Measurements from ENCODE around the gene SLC19A2.
A peak's percentile ranks its signal among the peaks of the same experiment; 100 is the strongest.

Gene SLC19A2

GRCh38 chr1:169486281-169487051 is 722 bp upstream of the SLC19A2 start:
- TF ChIP-seq POLR2AphosphoS5 (IDR thresholded peaks at IDR 0.05; ENCODE audit: low read depth): no peak
- TF ChIP-seq GABPA (IDR thresholded peaks at IDR 0.05; ENCODE audit: low read depth): no peak
- TF ChIP-seq SPI1 (IDR thresholded peaks at IDR 0.05; ENCODE audit: borderline replicate concordance, low read depth): no peak
- TF ChIP-seq, protein P1, sequence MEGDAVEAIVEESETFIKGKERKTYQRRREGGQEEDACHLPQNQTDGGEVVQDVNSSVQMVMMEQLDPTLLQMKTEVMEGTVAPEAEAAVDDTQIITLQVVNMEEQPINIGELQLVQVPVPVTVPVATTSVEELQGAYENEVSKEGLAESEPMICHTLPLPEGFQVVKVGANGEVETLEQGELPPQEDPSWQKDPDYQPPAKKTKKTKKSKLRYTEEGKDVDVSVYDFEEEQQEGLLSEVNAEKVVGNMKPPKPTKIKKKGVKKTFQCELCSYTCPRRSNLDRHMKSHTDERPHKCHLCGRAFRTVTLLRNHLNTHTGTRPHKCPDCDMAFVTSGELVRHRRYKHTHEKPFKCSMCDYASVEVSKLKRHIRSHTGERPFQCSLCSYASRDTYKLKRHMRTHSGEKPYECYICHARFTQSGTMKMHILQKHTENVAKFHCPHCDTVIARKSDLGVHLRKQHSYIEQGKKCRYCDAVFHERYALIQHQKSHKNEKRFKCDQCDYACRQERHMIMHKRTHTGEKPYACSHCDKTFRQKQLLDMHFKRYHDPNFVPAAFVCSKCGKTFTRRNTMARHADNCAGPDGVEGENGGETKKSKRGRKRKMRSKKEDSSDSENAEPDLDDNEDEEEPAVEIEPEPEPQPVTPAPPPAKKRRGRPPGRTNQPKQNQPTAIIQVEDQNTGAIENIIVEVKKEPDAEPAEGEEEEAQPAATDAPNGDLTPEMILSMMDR (IDR thresholded peaks at IDR 0.05; ENCODE audit: insufficient read depth, low read length): no peak
- TF ChIP-seq REST (IDR thresholded peaks at IDR 0.05; ENCODE audit: insufficient replicate concordance, low read depth): no peak
- DNase-seq (ENCODE audit: low read depth in 1 of 2, low spot score in 1 of 2): no peak
- Histone ChIP-seq H3K27ac (replicated peaks) (peak overlapping the region; percentile 83), H3K4me3 (replicated peaks; ENCODE audit: insufficient read depth, low read length) (peak overlapping the region; percentile 83), H3K27me3 (ENCODE audit: insufficient read depth, poor library complexity, severe bottlenecking) (no peaks in the 10 kb centered on the region)

DNA sequence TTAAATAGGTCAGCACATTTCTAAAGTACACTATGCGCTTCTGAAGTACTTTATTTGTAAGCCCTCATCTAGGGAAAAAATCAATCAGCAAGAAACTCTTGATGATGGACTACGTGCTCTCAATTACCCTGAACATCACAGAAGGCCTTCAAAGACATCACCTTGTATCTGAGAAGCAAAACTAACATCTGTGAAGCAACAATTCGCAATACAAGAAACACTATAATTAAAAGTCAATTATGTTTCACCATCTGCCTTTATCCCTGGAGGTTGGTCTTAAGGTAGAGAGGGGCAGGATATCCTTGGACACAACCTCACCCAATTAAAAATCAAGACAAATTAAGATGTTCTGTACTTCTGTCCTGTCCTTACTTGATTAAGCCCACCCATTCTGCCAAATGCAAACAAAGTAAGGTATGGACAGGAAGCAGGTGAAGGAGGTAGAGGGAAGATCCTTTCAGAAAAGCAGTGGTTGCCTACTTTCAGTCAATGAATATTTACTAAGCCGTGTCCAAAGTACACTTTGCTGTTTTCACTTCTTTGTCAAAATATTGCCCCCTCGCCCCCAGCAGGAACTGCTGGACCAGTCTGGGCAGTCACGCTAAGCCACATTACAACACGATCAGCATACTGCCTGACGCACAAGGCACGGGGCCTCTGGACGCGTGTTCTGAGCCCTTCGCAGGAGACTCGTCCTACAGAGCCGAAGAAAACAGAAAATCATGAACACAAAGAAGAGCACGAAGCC is 887 bp downstream of the SLC19A2 start:
- H3K4me3 ChIP-seq (replicated peaks; ENCODE audit: insufficient read depth, low read length): peak overlapping the region; percentile 83
- H3K27me3 ChIP-seq (ENCODE audit: insufficient read depth, poor library complexity, severe bottlenecking): no peaks in the 10 kb centered on the region
- TF ChIP-seq REST (IDR thresholded peaks at IDR 0.05; ENCODE audit: insufficient replicate concordance, low read depth) (no peak), SPI1 (IDR thresholded peaks at IDR 0.05; ENCODE audit: borderline replicate concordance, low read depth) (no peak), POLR2AphosphoS5 (IDR thresholded peaks at IDR 0.05; ENCODE audit: low read depth) (peak; percentile 23; the same call in 1 of the 2 replicates), GABPA (IDR thresholded peaks at IDR 0.05; ENCODE audit: low read depth) (no peak)
- H3K27ac ChIP-seq (replicated peaks): peak overlapping the region; percentile 83
- peak in 1 of 2 experiments; percentile 42 for DNase-seq (ENCODE audit: low read depth in 1 of 2, low spot score in 1 of 2)

- Histone ChIP-seq H3K4me3 (replicated peaks; ENCODE audit: insufficient read depth, low read length) (peak overlapping the region; percentile 83), H3K27ac (replicated peaks) (peak overlapping the region; percentile 83), H3K27me3 (ENCODE audit: insufficient read depth, poor library complexity, severe bottlenecking) (no peaks in the 10 kb centered on the region)
- no peak for TF ChIP-seq POLR2AphosphoS5 (IDR thresholded peaks at IDR 0.05; ENCODE audit: low read depth)
- TF ChIP-seq SPI1 (IDR thresholded peaks at IDR 0.05; ENCODE audit: borderline replicate concordance, low read depth): no peak
- TF ChIP-seq, protein P1 (IDR thresholded peaks at IDR 0.05; ENCODE audit: insufficient read depth, low read length): no peak
- TF ChIP-seq GABPA (IDR thresholded peaks at IDR 0.05; ENCODE audit: low read depth): no peak
- no peak for TF ChIP-seq REST (IDR thresholded peaks at IDR 0.05; ENCODE audit: insufficient replicate concordance, low read depth)
- no peak for DNase-seq (ENCODE audit: low read depth in 1 of 2, low spot score in 1 of 2)
Measured at GRCh38 chr1:169484101-169484500, 1.6 kb downstream of the SLC19A2 start.

All from HL-60 (cell line).